Fibroblast of pulmonary artery (primary cell): ENCODE results near the gene KLRF1.

Experiments
- DNase-seq: peaks from one replicate; pipeline ENCODE4 v3.0.0-alpha.2; 2010; ENCODE audit warnings: low read depth
- H3K4me3 ChIP-seq: replicated peaks from 2 replicates; pipeline ENCODE4 v1.5.1; 2011; ENCODE audit warnings: low read depth, mild to moderate bottlenecking, control low read depth, low read length, moderate library complexity
- TF ChIP-seq, protein P1 (sequence below): IDR thresholded peaks from 2 replicates; pipeline ENCODE4 v1.5.1; 2011; ENCODE audit warnings: mild to moderate bottlenecking, control low read depth, low read length, inconsistent platforms; ENCODE audit errors: missing control alignments

KLRF1 gene

DNA sequence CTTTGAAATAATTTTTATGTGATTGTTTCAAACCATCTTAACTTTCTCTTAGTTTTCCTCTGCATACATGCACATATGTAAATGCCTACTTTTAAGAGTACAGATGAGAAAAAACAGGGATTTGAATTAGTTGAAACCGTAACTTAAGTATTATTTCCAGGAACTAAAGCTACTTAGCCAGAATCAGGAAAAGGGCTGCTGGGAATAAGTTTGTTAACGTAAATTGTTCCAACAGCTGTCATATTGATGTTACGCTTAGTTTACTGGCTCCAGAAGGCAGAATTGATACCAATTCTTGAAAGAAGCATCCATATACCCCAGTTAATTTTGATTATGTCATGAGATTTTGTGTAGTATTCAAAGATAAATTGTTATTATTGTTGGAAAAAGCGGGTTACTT is 17.9 kb upstream of the KLRF1 start:
- H3K4me3 ChIP-seq: no peak overlapping the region
- no peak for DNase-seq
- TF ChIP-seq, protein P1, sequence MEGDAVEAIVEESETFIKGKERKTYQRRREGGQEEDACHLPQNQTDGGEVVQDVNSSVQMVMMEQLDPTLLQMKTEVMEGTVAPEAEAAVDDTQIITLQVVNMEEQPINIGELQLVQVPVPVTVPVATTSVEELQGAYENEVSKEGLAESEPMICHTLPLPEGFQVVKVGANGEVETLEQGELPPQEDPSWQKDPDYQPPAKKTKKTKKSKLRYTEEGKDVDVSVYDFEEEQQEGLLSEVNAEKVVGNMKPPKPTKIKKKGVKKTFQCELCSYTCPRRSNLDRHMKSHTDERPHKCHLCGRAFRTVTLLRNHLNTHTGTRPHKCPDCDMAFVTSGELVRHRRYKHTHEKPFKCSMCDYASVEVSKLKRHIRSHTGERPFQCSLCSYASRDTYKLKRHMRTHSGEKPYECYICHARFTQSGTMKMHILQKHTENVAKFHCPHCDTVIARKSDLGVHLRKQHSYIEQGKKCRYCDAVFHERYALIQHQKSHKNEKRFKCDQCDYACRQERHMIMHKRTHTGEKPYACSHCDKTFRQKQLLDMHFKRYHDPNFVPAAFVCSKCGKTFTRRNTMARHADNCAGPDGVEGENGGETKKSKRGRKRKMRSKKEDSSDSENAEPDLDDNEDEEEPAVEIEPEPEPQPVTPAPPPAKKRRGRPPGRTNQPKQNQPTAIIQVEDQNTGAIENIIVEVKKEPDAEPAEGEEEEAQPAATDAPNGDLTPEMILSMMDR: no peak

DNA sequence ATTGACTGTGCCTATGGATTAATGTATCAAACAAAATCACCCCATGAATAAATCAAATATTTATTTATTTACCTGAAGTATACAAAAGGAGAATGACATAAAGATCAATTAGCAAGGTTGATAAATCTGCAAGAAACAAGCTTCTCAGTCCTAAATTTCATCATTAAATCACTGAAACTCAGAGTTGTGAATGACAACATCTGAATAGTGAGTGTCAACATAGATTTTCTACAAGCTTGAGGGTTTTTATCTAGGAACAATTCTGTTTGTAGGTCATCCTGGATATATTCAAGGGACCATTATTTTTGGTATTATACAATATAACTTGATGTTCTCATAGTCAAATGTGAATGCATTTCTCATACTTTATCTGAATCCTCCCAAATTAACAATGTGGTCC is 17.4 kb upstream of the KLRF1 start:
- no peak overlapping the region for H3K4me3 ChIP-seq
- TF ChIP-seq, protein P1: no peak
- no peak for DNase-seq

DNA sequence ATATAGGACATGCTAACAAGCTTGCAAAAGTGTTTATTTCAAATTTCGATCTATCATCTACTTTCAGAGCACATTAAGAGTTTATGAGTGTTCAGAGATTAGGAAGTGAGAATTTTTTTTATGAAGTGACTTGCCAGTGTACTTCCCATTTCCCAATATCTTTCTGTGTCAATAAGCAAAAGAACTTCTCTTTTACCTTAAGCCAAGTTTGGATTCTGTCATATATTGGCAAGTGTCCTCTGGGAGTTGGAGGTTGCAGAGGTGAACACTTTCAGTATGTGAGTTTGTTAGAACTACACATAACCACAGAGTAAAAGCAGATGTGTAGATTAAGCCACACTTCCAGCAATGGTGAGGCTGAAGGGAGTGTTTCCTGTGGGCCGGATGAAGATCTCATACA is 16.6 kb upstream of the KLRF1 start:
- H3K4me3 ChIP-seq: no peak overlapping the region
- DNase-seq: no peak
- TF ChIP-seq, protein P1: no peak

DNA sequence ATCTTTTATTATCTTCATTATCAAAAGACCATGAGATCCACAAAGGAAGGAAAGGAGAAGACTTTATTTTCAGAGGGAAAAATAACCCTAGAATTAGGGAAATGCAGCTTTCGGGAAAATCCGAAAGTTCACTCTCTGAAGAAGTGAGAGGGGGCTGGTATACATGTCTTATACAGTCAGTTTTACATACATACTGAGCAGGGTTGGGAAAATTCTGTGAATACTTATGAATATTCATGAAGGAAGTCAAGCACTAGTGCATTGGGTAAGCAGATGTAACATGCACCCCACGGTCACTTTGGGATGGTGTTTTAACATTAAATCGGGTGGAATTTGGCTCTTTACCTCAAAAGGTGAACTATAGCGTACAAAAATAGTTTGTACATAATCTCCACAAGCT is 15.7 kb upstream of the KLRF1 start:
- no peak overlapping the region for H3K4me3 ChIP-seq
- TF ChIP-seq, protein P1: no peak
- DNase-seq: no peak

DNA sequence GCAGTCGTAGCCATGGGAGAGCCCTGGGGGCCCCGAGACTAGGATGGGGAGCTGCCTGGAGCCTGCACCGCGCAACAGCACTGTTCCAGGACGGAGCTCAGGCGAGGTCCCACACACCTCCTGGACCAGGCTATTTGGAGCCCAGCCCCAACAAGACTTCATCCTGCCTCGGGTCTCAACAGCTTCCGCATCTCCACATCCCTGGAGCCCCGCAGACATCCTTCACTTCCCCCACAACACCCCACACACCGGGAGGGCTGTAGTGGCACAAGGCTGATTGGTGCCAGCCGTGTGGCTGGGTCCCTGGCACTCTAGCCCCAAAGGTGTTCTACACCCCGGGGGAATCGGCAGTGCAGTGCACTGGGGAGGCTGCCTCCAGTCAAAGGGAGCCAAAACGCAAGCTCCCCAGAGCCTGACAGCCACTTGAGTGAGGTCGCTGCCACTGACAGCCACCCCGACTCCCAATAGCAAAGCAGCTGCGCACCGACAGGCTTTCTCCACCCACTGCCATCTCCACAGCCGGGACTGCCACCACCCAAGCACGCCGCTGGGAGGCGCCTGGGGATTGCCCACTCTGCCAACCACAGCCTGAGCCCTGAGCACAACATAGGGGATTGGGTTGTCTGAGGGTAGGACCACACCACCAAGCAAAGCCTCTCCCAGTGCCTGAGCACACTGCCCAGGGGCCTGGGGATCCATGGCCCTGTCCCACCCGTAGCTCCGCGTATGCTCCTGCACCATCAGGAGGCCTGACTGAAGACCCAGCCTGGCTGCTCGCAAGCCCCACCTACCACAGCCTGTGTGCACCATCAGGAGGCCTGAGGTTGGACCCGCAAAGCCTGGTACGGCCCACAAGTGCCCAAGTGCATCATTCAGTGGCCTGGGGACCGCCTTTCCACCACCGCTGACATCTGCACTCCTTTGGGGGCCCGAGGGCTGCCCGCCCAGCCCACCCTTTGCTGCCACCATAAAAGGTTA is 13.2 kb upstream of the KLRF1 start:
- peak overlapping the region; percentile 36 for H3K4me3 ChIP-seq
- peak; percentile 67 for DNase-seq

DNA sequence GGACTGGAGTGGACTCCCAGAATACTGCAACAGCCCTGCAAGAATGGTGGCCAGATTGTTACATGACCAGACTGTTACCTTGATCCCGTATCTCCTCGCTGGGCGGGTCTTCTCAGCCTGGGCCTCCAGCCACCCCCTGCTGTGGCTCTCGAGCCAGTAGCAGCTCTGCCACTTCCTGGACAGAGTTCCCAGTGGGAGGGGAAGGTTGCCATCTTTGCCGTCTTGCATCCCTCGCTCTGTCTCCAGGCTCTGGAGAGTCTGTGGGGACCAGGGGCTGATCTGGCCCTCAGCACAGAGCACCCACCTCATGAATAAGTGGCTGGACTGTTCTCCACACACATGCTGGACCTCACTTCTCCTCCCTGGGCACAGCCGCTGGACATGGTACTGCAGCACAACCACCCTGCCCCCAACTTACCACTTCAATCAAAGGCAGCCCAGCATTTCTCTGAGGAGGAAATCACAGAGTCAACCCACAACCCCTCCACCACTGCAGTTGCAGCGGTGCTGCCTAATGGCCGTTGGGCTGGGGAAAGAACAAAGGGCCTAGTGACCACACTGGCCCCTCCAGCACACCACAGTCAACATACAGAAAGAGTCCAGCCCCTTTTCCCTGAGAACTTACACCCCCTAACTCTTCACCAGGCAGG is 6.9 kb upstream of the KLRF1 start:
- H3K4me3 ChIP-seq: no peak overlapping the region
- DNase-seq: no peak
- TF ChIP-seq, protein P1: no peak

More for the DNA sequence above, 13.2 kb upstream of the KLRF1 start:
- TF ChIP-seq, protein P1: peak; percentile 95
